HG03439 (cell line): ENCODE data around the gene POU2F3.

Source experiments
- ATAC-seq: cut with Tn5 transposase; IDR thresholded peaks from one replicate; pipeline ENCODE4 v1.9.1; 2021; ENCODE audit warnings: mild to moderate bottlenecking, moderate library complexity; ENCODE audit not compliant: unreplicated experiment

POU2F3 gene

DNA sequence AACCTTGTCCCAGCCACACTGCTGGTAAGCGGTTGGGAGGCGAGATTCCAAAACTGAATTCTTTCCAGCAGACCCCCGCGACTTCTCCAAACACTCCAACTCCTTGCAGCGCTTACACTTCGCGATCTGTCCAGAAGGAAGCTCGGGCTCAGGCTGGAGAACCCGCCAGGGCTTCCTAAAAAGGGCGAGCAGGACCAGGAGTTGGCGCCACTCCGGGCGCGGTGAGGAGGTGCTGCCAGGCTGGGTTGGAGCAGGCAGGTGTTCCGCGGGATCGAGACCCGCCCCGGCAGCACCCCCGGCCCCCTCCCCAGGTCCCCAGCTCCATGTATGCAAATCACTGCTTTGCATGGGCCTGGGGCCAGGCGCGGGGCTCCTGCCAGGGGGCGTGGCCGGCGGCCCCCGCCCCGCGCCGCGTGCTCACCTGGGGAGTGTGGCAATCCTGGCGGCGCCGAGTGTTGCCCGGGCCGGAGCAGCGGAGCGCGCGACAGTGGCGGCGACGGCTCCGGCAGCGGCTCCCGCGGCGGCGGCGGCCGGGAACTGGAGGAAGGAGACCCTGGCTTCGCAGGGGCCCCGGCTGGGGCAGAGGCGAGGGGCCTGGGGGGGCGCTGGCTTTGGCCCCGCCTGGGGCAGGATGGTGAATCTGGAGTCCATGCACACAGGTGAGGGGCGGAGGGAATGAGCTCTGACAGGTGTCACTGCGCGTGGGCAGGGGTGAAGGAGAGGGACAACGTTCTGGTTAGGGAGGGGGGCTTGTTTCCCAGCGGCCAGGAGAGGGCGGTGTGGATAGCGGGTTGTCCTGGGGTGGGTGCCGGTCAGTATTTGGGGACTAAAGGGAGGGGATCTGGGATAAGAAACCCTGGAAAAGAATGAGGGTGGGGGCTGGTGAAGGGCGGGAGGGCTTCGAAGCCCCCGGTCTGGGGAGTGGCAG is at the start of gene POU2F3:
TSS of gene POU2F3 (plus strand) at position 428 of the 928 bp plus-strand sequence. CDS start at position 632, 204 bp downstream.
- ATAC-seq: no peak

DNA sequence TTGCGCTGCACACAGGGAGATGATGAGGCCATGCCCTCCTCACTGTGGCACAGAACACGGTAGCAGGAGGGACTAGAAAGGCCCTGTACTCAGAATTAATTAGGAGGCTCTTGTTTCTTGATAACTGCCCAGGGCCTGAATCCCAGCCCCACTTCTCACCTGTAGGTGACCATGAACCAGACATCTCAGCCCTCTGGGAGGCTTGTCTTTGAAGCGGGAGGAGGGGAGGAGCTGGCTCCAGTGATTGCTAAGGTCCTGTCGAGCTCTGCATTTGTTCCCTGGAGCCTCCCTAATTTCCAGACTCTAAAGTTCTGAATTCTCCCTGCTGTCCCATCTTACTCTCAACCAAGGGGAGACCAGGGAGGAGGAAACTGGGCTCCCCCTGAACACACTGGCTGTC is 48.9 kb upstream of the POU2F3 start:
- ATAC-seq: no peak

DNA sequence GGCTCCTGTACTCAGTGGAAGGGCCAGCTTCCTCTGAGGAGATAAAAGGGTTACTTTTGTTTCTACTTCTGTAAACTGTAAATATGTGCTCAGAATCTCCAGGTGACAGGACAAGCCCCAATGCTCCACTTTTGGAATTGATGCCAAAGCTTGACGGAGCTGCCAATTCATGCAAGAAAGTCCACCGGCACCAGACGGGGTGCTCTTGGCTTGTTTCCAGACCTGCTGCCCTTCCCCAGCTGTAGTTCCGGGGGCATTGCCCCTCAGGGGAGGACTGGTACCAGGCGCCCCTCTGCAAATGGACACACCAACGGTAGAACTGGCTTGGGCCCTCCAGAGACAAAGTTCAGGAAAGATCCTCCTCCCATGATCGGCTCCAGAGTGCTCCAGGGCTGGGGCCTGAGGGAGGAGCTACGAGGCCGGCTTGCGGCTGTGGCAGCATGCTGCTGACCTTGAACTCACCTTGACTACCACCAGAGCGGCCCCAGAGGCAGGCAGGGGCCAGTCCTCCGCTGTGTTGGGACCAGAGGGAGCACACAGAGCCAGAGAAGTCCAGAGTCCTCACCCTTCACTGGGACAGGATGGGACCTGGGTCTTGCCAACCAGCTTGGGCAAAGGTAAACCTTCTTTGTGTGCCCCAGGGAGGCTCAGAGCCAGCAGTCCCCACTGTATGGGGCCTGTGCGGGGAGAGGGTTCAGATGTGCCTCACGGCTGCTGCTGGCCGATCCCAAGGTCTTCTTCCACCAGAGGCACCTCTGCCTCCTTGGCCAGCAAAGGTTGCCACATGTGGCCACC is 46.9 kb upstream of the POU2F3 start:
- no peak for ATAC-seq

DNA sequence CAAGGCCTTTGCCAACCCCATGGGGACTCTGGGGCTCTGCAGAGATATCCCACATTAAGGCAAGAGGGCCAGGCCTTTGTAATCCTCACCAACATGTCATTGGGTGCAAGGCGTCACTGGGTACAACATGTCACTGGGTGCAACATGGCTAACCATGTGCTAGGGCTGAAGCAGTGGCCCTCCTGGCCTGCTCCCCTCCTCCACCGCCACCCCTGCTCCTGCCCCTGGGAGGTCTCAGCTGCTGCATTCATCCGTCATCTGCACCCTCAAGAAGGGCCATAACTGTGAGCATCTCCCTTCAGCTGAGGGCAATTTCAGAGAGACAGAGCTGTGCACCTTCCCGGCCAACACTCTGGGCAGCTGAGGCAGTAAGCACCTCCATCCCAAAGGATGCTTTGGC is 45.8 kb upstream of the POU2F3 start:
- no peak for ATAC-seq

DNA sequence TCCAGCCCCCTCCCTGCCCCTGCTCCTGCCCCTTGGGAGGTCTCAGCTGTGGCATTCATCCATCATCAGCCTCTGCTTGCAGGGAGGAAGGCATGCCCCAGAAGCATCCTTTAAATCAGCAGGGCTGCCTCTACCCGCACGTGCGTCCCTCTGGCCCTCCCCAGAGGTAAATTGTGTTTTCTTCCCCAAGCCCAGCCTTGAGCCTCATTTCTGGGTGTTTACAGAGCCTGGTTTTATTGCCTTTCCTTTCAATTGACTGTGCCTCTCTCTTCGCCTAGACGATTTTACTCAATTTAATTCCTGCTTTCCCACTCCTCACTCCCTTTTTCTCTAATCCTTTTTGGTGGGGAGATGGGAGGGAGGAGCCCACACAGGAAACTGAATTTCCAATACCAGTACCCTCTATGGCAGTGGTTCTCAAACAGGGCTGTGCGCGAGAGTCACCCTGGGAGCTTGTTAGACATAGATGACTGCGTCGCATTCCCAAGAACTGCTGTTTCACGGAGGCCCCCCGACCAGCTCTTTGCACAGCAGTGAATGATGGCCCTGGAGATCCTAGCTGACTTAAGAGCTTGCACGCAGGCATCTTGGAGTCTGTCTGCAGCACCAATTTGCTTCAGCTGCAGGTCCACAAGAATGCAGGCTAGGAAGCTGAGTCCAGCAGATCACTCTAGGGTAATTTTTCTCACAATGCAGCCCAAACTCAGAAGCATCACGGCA is 44.2 kb upstream of the POU2F3 start:
- no peak for ATAC-seq

DNA sequence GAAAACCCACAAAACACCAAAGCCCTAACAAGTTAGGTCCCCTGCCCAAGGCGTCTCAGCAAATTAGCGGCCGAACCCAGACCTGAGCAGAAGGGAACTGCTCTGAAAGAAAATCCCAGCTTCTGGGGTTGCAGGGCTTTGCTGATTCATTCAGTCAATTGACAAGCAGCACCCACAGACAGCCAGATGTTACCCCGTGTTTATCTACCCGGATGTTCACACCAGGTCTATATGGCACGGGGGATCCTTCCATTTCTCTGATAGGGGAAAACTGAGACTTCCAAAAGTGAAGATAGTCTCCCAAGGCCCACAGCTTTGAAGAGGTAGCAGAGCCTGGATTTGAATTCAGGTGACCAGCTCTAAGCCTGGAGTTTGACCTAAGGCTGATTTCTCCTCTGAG is 43.1 kb upstream of the POU2F3 start:
- no peak for ATAC-seq

DNA sequence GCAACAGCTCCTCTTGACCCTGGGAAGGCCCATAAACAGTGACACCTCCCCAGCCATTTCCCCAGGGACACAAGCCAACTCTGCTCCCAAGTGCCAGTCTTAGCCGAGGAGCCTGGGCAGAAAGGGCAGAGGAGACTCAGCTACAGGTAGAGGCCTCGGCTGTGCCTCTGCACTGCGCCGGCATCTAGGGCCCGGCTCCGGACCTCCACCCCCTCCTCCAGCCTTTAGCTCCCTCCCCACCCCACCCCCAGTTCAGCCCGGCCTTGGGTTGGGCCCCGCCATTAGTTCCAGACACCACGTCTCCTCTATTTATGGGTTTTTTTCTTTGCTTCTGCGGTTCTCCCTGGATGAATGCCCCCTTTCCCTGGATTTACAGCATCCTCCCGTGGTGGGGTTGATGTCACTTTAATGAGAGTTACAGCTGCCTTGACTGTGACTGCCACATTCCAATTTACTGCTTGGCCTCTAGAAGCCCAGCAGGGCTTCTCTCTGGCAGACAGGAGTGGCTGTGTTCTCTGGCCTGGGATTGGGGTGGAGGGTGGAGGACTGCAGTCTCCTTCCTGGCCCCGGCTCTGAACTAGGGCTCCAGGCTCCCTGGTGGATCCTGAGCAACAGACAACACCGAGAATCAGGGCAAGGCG is 42.6 kb upstream of the POU2F3 start:
- no peak for ATAC-seq

DNA sequence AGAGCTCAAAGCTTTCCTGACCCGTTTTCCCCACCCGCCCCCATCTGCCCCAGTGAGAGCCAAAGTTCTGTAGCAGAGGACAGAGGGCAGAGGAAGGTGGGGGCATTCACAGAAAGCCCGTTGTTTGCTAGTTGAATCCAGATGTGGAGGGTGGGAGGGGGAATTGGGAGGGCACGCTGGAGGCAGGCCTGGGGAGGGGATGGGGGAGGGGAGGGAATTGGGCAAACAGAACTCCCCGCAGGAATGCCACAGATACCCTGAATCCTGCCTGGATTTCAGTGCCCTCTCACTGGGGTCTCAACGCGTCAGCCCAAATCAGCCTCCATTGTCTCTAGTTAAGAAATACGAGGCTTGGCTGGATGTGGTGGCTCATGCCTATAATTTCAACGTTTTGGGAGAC is 42.0 kb upstream of the POU2F3 start:
- ATAC-seq: no peak

DNA sequence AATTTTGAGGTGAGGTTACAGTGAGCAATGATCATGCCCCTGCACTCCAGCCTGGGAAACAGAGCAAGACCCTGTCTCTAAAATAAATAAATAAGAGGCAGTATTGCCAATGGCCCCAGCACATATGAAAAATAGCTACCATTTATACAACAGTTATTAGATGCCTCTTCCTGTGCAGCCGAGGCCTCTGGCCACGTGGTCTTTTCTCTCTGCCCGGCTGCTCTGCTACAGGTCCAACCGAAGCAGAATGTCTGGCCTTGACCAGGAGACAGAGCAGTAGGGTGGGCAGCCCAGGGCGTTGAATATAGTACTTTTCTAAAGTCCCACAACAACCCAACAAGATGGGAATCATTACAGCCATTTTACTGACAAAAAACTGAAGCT is 41.5 kb upstream of the POU2F3 start:
- no peak for ATAC-seq

DNA sequence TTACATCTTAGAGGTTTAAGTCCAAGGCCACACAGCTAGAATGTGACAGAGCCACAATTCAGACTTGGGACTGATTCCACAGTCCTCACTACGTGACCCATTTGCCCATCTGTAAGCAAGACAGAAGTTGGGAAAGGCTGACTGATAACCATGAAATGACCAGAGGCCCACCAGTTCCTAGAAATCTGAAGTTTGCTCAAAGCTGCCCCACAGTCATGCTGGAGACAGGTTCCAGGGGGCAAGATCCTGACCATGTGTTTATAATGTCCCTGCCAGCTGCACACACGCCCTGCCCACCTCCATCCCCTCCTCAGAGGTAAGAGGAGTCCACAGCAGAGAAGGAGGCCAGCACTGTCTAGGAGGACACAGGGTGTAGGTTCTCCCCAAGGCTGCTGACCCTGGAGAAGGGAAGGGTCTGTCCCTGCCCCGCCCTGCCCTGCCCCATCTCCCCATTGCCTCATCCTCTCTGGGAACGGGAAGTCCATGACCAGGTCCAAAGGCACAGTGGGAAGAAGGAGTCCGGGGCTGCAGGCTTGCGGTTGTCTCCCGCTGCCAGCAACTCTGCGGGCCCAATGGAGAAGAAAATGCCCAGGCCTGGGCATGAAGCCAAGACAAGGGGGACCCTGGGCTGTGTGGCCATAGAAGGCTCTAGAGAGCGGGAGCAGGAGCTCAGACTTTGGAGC is 41.0 kb upstream of the POU2F3 start:
- ATAC-seq: no peak

DNA sequence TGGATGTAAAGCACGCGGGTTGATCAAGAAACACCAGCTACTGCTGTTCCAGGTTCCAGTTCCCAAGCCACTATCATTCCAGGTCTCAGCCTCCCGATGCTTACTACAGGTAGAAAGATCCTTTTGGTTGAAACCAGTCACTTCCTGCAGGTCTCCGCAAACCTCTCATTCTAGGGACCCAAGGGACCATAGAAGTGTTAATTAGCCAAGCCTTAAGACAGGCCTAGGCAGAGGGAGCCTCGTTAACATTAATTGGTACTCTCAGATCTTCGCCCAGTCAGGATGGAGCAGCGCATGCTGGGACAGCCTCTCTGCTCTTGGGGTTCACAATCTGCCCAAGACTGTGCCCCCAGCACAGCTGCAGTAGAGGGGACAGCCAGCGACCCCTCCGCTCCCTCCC is 40.3 kb upstream of the POU2F3 start:
- ATAC-seq: no peak

DNA sequence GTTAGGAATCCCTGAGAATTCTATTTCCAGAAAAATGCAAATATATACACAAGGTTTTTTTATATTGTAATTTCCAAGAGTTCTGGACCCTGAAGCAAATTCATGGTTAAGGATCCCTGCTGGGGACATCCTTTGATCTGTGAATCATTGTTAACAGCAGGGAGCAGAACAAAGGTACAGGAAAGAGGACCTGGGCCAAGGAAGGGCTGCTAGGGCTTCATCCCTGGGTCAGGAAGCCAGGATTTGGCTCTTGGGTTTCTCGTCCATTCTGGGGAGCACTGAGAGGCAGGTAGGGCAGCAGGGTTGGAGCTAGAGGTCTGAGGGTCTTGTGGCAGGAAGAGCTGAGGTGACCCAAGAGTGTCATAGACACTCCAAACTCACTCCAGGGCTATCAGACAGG is 39.3 kb upstream of the POU2F3 start:
- ATAC-seq: no peak

DNA sequence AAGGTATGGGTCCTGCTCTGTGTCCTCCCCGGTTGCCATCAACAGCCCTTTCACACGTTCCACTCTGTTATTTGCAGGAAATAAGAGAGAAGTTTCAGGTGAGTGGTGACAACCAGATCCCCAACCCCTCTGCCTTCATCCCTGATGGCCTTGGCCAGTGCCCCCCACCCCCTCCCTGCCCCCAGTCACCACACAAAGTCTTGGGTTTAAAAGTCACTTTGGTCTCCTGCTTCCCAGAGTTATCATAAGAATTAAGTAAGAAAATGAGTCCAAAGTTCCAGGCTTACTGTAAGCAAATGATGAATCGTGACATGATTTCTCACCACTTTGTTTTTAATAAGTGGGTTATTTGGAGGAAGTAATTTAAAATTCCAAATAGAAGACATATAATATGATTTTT is 38.3 kb upstream of the POU2F3 start:
- no peak for ATAC-seq

DNA sequence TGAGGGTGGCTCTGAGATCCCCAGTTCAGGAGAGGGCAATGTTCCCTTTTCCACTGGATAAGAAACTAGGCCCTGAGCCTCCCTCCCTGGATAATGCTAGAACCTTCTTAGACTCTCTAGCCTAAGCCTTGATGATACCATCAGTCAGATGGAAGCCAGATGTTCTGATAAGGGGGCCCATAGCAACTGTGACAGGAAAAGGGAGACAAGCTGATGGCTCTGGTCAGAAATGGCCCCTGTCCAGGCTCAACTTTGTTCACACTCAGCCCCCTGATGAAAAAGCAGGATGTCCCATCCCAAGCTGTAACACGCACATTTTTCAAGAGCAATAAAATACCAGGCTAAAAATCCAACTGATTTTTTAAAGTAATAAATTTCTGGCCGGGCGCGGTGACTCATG is 36.3 kb upstream of the POU2F3 start:
- ATAC-seq: no peak

DNA sequence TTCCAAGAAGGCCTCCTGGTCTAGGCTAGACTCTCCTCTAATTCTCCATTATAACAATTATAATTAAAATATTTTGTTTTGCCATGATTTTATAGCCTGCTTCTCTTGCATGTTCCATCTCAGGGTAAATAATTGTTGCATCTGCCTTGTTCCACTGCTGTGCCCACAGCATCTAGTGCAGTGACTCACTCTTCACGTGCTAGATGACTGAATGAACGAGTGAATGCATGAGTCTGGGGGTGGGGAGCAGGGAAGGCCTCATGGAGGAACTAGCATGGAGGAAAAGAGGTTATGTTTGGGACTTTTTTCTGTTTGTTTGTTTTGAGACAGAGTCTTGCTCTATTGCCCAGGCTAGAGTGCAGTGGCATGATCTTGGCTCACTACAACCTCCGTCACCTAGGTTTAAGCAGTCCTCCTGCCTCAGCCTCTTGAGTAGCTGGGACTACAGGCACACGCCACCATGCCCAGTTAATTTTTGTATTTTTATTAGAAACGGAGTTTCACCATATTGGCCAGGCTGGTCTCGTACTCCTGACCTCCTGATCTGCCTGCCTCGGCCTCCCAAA is 34.3 kb upstream of the POU2F3 start:
- ATAC-seq: no peak

DNA sequence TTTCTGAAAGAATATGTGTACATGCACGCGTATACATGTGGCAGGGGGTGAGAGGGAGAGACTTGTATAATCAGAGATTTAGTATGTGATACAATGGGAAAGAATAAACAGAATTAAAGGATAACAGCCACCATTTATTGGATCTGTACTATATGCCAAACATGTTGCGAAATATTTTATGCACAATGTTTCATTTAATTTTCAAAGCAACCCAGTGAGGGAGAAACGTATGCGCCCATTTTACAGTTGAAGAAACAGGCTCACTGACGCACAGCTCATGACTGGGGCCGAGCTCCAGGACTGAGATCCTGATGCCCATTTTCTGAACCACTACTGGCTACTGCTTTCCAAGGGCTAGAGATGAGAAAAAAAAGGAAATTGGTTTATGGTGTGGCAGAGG is 32.4 kb upstream of the POU2F3 start:
- ATAC-seq: no peak

DNA sequence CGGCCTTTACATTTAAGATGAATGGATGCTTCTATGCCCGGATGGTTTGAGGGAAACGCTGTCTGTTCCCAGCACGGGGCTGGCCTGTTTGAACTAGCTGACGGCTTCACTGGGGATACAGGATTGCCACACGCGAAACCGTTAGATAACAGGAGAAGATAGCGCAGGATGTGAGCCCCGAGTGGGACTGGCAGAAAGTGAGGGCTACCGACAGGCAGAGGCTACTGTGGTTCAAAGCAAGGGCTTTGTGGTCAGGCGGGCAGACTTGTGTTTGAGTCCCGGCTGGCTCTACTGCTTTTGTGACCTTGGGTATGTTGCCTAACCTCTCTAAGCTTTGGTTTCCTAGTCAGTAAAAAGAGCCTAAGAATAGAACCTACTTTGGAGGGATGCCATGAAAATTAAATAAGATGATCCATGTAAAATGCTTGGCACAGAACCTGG is 31.9 kb upstream of the POU2F3 start:
- ATAC-seq: no peak

DNA sequence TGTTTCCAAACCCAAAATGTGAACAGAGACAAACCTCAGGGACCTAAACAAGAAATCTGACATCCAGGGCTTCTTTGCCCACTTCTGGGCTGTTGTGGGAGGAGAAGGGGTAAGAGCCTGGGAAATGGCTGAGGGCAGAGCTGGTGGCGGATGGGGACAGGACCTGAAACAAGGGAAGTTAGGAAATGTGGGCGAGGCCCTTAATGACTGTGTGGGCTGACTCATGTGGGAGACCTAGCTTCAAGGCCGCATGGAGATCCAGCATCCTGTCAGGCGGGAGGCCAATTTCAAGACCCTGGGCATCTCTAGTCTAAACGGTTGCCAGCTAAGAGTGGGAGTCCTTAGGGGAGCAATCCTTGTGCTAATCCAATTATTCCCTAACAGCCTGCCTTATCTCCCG is 31.2 kb upstream of the POU2F3 start:
- ATAC-seq: no peak

DNA sequence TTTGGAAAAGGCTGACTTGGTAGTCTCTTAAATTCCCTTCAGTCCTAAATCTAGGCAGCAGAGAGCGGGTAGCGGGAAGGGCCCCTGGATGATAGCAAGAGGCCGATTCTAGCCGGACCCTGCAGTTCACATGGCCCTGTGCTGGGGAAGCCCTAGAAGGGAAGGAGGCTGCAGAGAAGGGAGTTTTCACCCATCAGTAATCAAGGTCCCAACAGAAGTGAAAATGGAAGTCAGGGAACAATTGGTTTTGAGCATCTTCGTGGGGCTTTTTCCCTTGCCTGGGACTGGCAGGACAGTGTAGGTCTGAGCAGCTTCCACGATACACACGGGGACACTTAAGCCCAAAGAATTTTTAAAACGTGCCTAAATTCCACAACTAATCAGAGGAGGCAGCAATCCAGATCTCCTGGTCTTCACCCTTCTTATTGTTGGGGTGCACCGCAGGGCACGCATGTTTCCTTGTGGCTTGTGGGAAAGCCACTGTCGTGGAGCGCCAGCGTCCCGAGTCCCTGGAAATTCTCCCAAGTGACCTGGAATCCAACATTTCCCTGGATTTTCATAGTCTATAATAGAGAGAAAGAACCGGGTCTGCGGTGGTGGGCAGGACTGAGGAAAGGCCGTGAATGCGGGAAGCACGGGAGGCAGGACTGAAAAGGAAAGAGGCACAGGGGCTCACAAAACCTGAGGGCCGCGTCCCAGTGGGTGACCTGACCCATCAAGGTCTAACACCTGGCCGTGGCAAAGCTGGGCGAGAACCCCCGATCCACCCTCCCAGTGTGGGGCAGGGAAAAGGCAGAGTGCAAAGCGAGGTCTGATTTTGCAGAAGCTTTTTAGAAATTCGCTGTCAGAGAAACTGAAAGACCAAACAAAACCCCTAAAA is 30.0 kb upstream of the POU2F3 start:
- no peak for ATAC-seq
